Hematopoietic multipotent progenitor cell (in vitro differentiated cells): ENCODE measurements around the gene HDHD5. TPM values are rescaled to one million over a fixed set of nuclear protein-coding genes. Genes with fewer than 3 reads are reported as not detected.
"Not testable (repeated sequence)": the region's sequence is repeated elsewhere in the genome, so short reads cannot be mapped to it uniquely, and the experiment has no call there.

Experiments used
- DNase-seq, 3 donors: peaks; one replicate each; pipeline ENCODE4 v3.0.0-alpha.2; 2011 to 2015; ENCODE audit warnings: low read depth in 2 of 3, low spot score in 2 of 3
- total RNA-seq: library from RNA; depleted of rRNA; stranded (reverse); fragments of >200 nt; gene quantifications from one replicate; pipeline ENCODE4 v1.2.3, GENCODE V29; 2012

The HDHD5 gene
- total RNA-seq, 1 donor = 31.5 TPM

- no peak for DNase-seq
Observed at GRCh38 chr22:17157714-17158113, 1.4 kb downstream of the HDHD5 start.

DNA sequence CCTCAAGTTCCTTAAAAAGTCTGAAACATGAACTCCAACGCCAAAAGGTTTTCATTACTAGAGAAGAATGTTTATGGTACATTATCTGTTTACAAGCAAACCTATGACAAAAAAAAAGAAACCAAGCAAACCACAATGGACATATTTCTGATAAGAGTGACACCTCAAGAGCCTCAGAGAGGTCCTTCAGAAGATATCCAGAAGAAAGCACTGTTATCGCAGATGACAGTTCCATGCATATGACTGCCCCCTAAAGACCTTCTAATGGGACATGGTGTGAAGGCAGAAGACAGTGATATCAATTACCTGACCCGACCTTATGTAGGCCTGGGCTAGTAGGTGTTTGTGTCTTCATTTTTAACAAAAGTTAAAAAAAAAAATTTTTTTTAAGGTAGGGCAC, 3.1 kb downstream of the HDHD5 start:
- no peak for DNase-seq

- DNase-seq = no peak
Observed at GRCh38 chr22:17152971-17153370, 6.1 kb downstream of the HDHD5 start.

- no peak for DNase-seq
Observed at GRCh38 chr22:17152340-17152739, 6.7 kb downstream of the HDHD5 start.

- no peak for DNase-seq
Observed at GRCh38 chr22:17149076-17149815, 9.8 kb downstream of the HDHD5 start.

DNA sequence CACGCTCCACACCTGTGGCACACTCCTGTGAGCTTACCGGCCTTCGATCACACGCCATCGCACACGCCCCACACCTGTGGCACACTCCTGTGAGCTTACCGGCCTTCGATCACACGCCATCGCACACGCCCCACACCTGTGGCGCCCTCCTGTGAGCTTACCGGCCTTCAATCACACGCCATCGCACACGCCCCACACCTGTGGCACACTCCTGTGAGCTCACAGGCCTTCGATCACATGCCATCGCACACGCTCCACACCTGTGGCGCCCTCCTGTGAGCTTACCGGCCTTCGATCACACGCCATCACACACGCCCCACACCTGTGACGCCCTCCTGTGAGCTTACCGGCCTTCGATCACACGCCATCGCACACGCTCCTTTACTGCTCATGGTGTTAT, 11.6 kb downstream of the HDHD5 start:
- not testable (repeated sequence) for DNase-seq

DNA sequence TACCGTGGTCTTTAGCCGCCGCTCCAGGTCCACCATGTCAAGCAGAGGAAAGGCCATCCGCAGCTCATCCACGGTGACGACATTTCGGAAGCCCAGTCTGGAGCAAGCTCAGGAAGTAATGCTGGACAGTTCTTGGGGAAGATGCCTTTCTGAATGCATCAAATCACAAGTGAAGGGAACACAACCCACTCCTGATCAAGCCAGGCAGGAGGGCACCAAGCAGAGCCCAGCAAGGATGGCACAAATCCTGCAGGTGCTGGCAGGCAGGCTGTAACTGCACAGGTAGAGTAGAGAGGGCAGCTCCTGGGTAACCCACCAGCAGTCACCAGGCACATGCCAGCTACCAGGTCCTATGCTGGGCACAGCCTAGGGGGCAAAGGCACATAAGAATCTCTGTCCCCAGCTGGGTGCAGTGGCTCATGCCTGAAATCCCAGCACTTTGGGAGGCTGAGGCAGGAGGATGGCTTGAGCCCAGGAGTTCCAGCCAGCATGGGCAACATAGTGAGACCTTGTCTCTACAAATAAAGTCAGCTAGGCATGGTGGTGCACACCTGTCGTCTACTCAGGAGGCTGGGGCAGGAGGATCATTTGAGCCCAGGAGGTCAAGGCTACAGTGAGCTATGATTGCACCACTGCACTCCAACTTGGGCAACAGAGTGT, 13.9 kb downstream of the HDHD5 start:
- no peak for DNase-seq

- DNase-seq = no peak
Observed at GRCh38 chr22:17143826-17144225, 15.3 kb downstream of the HDHD5 start.

GRCh38 chr22:17143101-17143500, 16.0 kb downstream of the HDHD5 start:
- DNase-seq = no peak

GRCh38 chr22:17140826-17141766, 18.0 kb downstream of the HDHD5 start:
- DNase-seq = no peak

DNA sequence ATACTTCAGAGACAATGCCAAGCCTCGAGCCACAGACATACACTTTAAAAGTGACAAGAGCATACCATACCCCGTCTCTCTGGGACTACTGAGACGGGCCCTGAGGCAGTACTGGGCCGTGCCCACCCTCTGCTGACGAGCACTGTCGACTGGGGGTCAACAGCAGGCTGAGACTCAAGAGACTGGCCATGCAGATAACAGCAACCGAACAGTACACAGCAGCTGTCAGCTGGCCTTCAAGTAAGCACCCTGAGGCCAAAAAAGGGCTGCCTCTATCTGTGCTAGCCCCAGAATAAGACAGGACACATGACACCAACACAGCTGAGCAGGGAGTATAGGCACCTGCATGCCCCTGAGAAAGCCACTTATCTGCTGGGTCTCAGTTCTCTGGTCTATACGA, 19.1 kb downstream of the HDHD5 start:
- no peak for DNase-seq

- DNase-seq = no peak
Observed at GRCh38 chr22:17138513-17138912, 20.6 kb downstream of the HDHD5 start.

- DNase-seq = no peak
Observed at GRCh38 chr22:17137861-17138425, 21.1 kb downstream of the HDHD5 start.

- DNase-seq = no peak
Observed at GRCh38 chr22:17137170-17137569, 21.9 kb downstream of the HDHD5 start.

- DNase-seq = no peak
Observed at GRCh38 chr22:17135153-17135760, 23.8 kb downstream of the HDHD5 start.

GRCh38 chr22:17133137-17133536, 25.9 kb downstream of the HDHD5 start:
- no peak for DNase-seq

DNA sequence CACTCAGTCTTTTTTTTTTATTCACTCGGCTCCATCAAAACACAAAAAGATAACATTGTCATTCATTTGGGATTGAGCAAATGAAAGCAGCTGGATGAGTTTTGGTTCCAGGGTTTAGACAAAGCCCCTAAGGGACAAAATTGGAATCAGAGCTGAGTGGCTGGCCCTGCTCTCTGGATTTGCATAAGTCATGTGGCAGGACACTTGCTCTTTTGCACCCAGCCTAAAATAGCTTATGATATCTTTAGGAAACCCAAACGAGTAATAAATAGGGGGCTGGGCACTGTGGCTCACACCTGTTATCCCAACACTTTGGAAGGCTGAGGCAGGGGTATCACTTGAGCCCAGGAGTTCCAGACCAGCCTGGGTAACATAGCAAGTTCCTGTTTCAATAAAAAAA, 27.0 kb downstream of the HDHD5 start:
- no peak for DNase-seq

DNA sequence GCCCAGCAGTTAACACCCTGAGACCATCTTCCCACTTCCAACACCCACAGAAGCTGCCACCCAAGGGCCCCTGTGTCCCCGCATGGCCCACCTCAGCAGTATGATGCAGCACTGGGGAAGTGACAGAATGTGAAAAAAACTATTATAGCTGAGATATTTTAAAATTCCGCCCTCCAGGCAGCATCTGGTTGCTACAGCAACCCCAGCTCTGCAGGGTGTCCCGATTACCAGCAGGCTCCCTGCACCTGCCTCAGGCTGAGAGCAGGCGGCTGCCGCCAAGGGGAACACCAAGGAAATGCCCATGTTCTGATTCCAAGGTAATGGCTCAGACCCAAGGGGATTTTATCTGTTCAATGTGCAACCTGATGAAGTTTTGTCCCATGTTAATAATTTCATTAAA, 27.4 kb downstream of the HDHD5 start:
- no peak for DNase-seq

DNA sequence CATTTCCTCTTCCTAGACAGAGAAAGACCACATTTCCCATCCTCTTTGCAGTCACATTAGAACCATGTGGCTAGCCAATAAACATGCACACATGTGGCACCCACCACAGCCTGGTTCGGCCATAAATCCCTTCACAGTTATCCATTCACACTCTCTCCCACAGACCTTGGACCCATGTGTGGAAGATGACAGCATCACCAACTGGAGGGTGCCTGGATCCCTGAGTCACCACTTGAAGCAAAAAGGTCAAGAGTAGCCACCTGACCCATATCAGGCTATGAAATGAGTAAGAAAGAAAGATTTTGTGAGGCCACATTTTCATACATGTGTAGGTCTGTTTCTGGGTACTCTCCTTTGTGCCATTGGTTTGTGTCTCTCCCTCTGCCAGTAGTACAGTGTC, 28.9 kb downstream of the HDHD5 start:
- no peak for DNase-seq
